Measurements from ENCODE around the gene HOXB1.

The HOXB1 gene

GRCh38 chr17:48479014-48479402 lies 51.8 kb downstream of the HOXB1 start:
- no peaks in the 10 kb centered on the region for H4K20me1 ChIP-seq (ENCODE audit: insufficient read depth, low read length)
- TF ChIP-seq, protein P1, sequence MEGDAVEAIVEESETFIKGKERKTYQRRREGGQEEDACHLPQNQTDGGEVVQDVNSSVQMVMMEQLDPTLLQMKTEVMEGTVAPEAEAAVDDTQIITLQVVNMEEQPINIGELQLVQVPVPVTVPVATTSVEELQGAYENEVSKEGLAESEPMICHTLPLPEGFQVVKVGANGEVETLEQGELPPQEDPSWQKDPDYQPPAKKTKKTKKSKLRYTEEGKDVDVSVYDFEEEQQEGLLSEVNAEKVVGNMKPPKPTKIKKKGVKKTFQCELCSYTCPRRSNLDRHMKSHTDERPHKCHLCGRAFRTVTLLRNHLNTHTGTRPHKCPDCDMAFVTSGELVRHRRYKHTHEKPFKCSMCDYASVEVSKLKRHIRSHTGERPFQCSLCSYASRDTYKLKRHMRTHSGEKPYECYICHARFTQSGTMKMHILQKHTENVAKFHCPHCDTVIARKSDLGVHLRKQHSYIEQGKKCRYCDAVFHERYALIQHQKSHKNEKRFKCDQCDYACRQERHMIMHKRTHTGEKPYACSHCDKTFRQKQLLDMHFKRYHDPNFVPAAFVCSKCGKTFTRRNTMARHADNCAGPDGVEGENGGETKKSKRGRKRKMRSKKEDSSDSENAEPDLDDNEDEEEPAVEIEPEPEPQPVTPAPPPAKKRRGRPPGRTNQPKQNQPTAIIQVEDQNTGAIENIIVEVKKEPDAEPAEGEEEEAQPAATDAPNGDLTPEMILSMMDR (IDR thresholded peaks at IDR 0.05; ENCODE audit: low read length), result no peak
- no peak for TF ChIP-seq EZH2 (IDR thresholded peaks at IDR 0.05; ENCODE audit: borderline replicate concordance, low read length)
- H3F3A ChIP-seq (ENCODE audit: insufficient read depth, low read length), result no peaks in the 10 kb centered on the region
- no peaks in the 10 kb centered on the region for H3K9me2 ChIP-seq (ENCODE audit: low read depth, low read length)
- H3K27me3 ChIP-seq (ENCODE audit: insufficient read depth, low read length), result no peaks in the 10 kb centered on the region
- H3K4me1 ChIP-seq (ENCODE audit: insufficient read depth, low read length, severe bottlenecking), result no peaks in the 10 kb centered on the region
- no peaks in the 10 kb centered on the region for H3K9me3 ChIP-seq (ENCODE audit: low read length)
- H3K9ac ChIP-seq (ENCODE audit: low read length), result no peak overlapping the region
- H2AFZ ChIP-seq (ENCODE audit: low read length), result no peak overlapping the region
- no peaks in the 10 kb centered on the region for H3K79me2 ChIP-seq (ENCODE audit: insufficient read depth, low read length)
- no peaks in the 10 kb centered on the region for H3K36me3 ChIP-seq (ENCODE audit: insufficient read depth, low read length)
- H3K4me2 ChIP-seq (ENCODE audit: low read length), result no peak overlapping the region
- no peak overlapping the region for H3K27ac ChIP-seq (ENCODE audit: low read depth, low read length, poor library complexity, severe bottlenecking)
- no peak overlapping the region for H3K4me3 ChIP-seq (ENCODE audit: low read depth, low read length, poor library complexity, severe bottlenecking)
